Left lung (tissue), 10 donors: Measurements from ENCODE around the gene SNED1. TPM values are rescaled to one million over a fixed set of nuclear protein-coding genes. Genes with fewer than 3 reads are reported as not detected.

Experiments used
- ATAC-seq: fragments of 200-7000 bp; cut with Tn5 transposase; one replicate; pipeline ENCODE4 v1.9.1; 2020; ENCODE audit warnings: moderate library complexity
- DNase-seq, 4 donors: peaks; one replicate each; pipeline ENCODE4 v3.0.0-alpha.2; 2013 to 2020
- H3K27ac ChIP-seq, 2 donors: fragments of 200-600 bp; sonication (generic) in 1 of 2; one replicate each; pipeline versions ENCODE4 v1.5.0 to v1.8.0; 2020 to 2021
- H3K27me3 ChIP-seq, 2 donors: fragments of 200-600 bp; sonication (generic) in 1 of 2; one replicate each; pipeline versions ENCODE4 v1.5.0 to v1.8.0; 2020 to 2021
- H3K36me3 ChIP-seq, 2 donors: fragments of 200-600 bp; sonication (generic) in 1 of 2; one replicate each; pipeline versions ENCODE4 v1.5.0 to v1.8.0; 2020 to 2021
- H3K4me1 ChIP-seq, 2 donors: fragments of 200-600 bp; one replicate each; pipeline ENCODE4 v1.8.0; 2021
- H3K4me3 ChIP-seq, 2 donors: fragments of 200-600 bp; sonication (generic) in 1 of 2; one replicate each; pipeline versions ENCODE4 v1.5.0 to v1.8.0; 2020 to 2021; ENCODE audit warnings: mild to moderate bottlenecking in 1 of 2
- H3K9me3 ChIP-seq, 2 donors: fragments of 200-600 bp; sonication (generic) in 1 of 2; one replicate each; pipeline versions ENCODE4 v1.5.0 to v1.8.0; 2020 to 2021
- CTCF ChIP-seq, 2 donors: fragments of 200-600 bp; sonication (generic) in 1 of 2; IDR thresholded peaks; one replicate each; pipeline versions ENCODE4 v1.5.0 to v1.8.0; 2021; ENCODE audit warnings: antibody characterized with exemption in 2 of 2
- intact Hi-C, 2 donors: fragments of 100-400 bp; cut with DNase I; formaldehyde crosslinking; loops; one replicate each; pipeline versions ENCODE4 v1.11.2 to v1.14.2; 2022
- polyA plus RNA-seq, 6 donors: library from polyadenylated mRNA; unstranded; fragments of 120-200 nt; gene quantifications; one replicate each; pipeline ENCODE4 v1.2.1, GENCODE V29; 2013; ENCODE audit not compliant: insufficient read length in 6 of 6
- total RNA-seq, 2 donors: library from RNA; stranded (reverse); fragmentation: NEBNext Ultra II Directional; extraction: Animal tissue kit (Norgen Biotek cat#: 25700); gene quantifications; one replicate each; pipeline ENCODE4 v1.2.1, GENCODE V29; 2021
- donor health status: DM: no; HTN: yes; CAD: no.
- donor health status: DM: no; HTN: no; CAD: no.

SNED1 gene
- total and polyA plus RNA-seq, 8 donors = 36.4 to 81.0 (median 54.7) TPM

GRCh38 chr2:241036964-241037421, 38.6 kb downstream of the SNED1 start:
- Histone ChIP-seq H3K27ac (no peak overlapping the region), H3K9me3 (no peaks in the 10 kb centered on the region), H3K4me3 (peak overlapping the region in 1 of 2 donors; percentile 34), H3K27me3 (peaks cover 0 to 11% of the 10 kb centered on the region in 2 donors), H3K4me1 (peaks cover 0 to 9% of the 10 kb centered on the region in 2 donors), H3K36me3 (peaks cover 0 to 24% of the 10 kb centered on the region in 2 donors)
- intact Hi-C loops = no loop called here
- ATAC-seq (peak; percentile 8), DNase-seq (peak in 2 of 4 donors; percentile 27 to 82)
- no peak for TF ChIP-seq CTCF (IDR thresholded peaks at IDR 0.05)

GRCh38 chr2:241037498-241037897, 39.1 kb downstream of the SNED1 start:
- intact Hi-C loops = no loop called here
- Histone ChIP-seq H3K27me3 (peaks cover 0 to 11% of the 10 kb centered on the region in 2 donors), H3K4me1 (peaks cover 0 to 9% of the 10 kb centered on the region in 2 donors), H3K9me3 (no peaks in the 10 kb centered on the region), H3K36me3 (peaks cover 0 to 24% of the 10 kb centered on the region in 2 donors), H3K27ac (no peak overlapping the region), H3K4me3 (no peak overlapping the region)
- DNase-seq (no peak), ATAC-seq (no peak)
- no peak for TF ChIP-seq CTCF (IDR thresholded peaks at IDR 0.05)

- intact Hi-C loops = no loop called here
Measured at GRCh38 chr2:241038374-241039180, 40.2 kb downstream of the SNED1 start.

GRCh38 chr2:241039416-241039815, 41.0 kb downstream of the SNED1 start:
- Histone ChIP-seq H3K4me1 (peaks cover 0 to 9% of the 10 kb centered on the region in 2 donors), H3K9me3 (no peaks in the 10 kb centered on the region), H3K4me3 (no peak overlapping the region), H3K27me3 (peaks cover 0 to 11% of the 10 kb centered on the region in 2 donors), H3K27ac (no peak overlapping the region), H3K36me3 (peaks cover 0 to 15% of the 10 kb centered on the region in 2 donors)
- no peak for DNase-seq
- intact Hi-C loops = no loop called here
- no peak for ATAC-seq
- no peak for TF ChIP-seq CTCF (IDR thresholded peaks at IDR 0.05)

More at GRCh38 chr2:241038374-241039180, 40.2 kb downstream of the SNED1 start:
- Histone ChIP-seq H3K27me3 (peaks cover 0 to 11% of the 10 kb centered on the region in 2 donors), H3K9me3 (no peaks in the 10 kb centered on the region), H3K4me3 (no peak overlapping the region), H3K4me1 (peaks cover 0 to 9% of the 10 kb centered on the region in 2 donors), H3K36me3 (peaks cover 0 to 20% of the 10 kb centered on the region in 2 donors), H3K27ac (no peak overlapping the region)
- DNase-seq (peak in 1 of 4 donors; percentile 29), ATAC-seq (no peak)
- TF ChIP-seq CTCF (IDR thresholded peaks at IDR 0.05) = no peak

GRCh38 chr2:241040081-241040803, 41.8 kb downstream of the SNED1 start:
- no peak for DNase-seq
- no peak for ATAC-seq
- Histone ChIP-seq H3K27me3 (peaks cover 0 to 11% of the 10 kb centered on the region in 2 donors), H3K4me3 (no peak overlapping the region), H3K27ac (no peak overlapping the region), H3K36me3 (peaks cover 0 to 15% of the 10 kb centered on the region in 2 donors), H3K9me3 (no peaks in the 10 kb centered on the region), H3K4me1 (peaks cover 0 to 9% of the 10 kb centered on the region in 2 donors)
- intact Hi-C loops = no loop called here
- no peak for TF ChIP-seq CTCF (IDR thresholded peaks at IDR 0.05)
